SK-N-SH (cell line): ENCODE data around the gene SHROOM2.

Experiments used
- EP300 ChIP-seq, 2 experiments: IDR thresholded peaks; 2 replicates each; pipeline versions ENCODE4 v1.4.0 to v1.6.1; 2012; ENCODE audit warnings: borderline replicate concordance in 1 of 2, low read depth in 1 of 2, low read length in 1 of 2
- EZH2phosphoT487 ChIP-seq: fragments of 200-600 bp; sonication (generic); IDR thresholded peaks from 2 replicates; pipeline ENCODE4 v1.6.1; 2017; ENCODE audit warnings: low read depth, mixed run types, mild to moderate bottlenecking, antibody characterized with exemption, moderate library complexity, borderline replicate concordance
- POLR2AphosphoS5 ChIP-seq: IDR thresholded peaks from 2 replicates; pipeline ENCODE4 v1.6.1; 2012; ENCODE audit warnings: low read depth, low read length
- RCOR1 ChIP-seq: fragments of 150-350 bp; IDR thresholded peaks from 2 replicates; pipeline ENCODE4 v1.6.1; 2017; ENCODE audit warnings: antibody characterized with exemption, low read length
- SMC3 ChIP-seq: IDR thresholded peaks from 2 replicates; pipeline ENCODE4 v1.6.1; 2012; ENCODE audit warnings: low read depth, low read length, improper control_type of control experiment
- TAF1 ChIP-seq: IDR thresholded peaks from 2 replicates; pipeline ENCODE4 v1.6.1; 2012; ENCODE audit warnings: low read depth, mild to moderate bottlenecking, low read length, moderate library complexity, borderline replicate concordance
- TCF12 ChIP-seq: IDR thresholded peaks from 2 replicates; pipeline ENCODE4 v1.4.0; 2012
- TF ChIP-seq, protein P1 (sequence below): fragments of 200-600 bp; sonication (generic); IDR thresholded peaks from 2 replicates; pipeline ENCODE4 v1.6.1; 2017; ENCODE audit warnings: antibody characterized with exemption, mild to moderate bottlenecking, moderate library complexity
- TF ChIP-seq, protein P2 (sequence below): IDR thresholded peaks from 2 replicates; pipeline ENCODE4 v1.6.1; 2012; ENCODE audit warnings: mild to moderate bottlenecking, low read depth, low read length, moderate library complexity
- TF ChIP-seq, protein P3 (sequence below): fragments of 150-350 bp; IDR thresholded peaks from 2 replicates; pipeline ENCODE4 v1.6.1; 2017; ENCODE audit warnings: antibody characterized with exemption, low read length, low read depth, borderline replicate concordance
- TF ChIP-seq, protein P4 (sequence below): IDR thresholded peaks from 2 replicates; pipeline ENCODE4 v1.4.0; 2012; ENCODE audit warnings: low read depth, borderline replicate concordance

DNA sequence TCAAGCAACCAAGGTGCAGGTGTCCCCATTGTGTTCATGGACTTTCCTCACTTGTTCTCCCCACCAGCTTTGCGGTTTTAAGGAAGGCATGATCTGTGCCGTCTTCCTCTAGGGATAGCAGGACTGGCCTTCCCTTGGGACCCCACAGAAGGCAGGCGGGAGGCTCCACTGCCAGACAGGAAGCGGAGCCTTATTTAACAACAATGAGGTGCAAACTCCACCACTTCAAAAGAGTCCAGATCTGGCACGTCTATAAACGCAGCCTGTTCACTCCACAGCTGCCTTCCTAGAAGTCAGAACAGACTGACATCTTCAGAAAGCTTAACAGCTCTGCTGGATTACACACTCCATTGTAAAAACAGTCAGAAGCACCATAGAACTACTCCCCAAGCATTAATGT is 18.9 kb upstream of the SHROOM2 start:
- TF ChIP-seq, protein P1, sequence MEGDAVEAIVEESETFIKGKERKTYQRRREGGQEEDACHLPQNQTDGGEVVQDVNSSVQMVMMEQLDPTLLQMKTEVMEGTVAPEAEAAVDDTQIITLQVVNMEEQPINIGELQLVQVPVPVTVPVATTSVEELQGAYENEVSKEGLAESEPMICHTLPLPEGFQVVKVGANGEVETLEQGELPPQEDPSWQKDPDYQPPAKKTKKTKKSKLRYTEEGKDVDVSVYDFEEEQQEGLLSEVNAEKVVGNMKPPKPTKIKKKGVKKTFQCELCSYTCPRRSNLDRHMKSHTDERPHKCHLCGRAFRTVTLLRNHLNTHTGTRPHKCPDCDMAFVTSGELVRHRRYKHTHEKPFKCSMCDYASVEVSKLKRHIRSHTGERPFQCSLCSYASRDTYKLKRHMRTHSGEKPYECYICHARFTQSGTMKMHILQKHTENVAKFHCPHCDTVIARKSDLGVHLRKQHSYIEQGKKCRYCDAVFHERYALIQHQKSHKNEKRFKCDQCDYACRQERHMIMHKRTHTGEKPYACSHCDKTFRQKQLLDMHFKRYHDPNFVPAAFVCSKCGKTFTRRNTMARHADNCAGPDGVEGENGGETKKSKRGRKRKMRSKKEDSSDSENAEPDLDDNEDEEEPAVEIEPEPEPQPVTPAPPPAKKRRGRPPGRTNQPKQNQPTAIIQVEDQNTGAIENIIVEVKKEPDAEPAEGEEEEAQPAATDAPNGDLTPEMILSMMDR = no peak
- TF ChIP-seq RCOR1 (no peak), POLR2AphosphoS5 (no peak), TCF12 (no peak), EZH2phosphoT487 (no peak), TAF1 (no peak), EP300 (IDR thresholded peaks at IDR 0.05; ENCODE audit: borderline replicate concordance in 1 of 2, low read depth in 1 of 2, low read length in 1 of 2) (no peak), SMC3 (no peak)
- TF ChIP-seq, protein P2, sequence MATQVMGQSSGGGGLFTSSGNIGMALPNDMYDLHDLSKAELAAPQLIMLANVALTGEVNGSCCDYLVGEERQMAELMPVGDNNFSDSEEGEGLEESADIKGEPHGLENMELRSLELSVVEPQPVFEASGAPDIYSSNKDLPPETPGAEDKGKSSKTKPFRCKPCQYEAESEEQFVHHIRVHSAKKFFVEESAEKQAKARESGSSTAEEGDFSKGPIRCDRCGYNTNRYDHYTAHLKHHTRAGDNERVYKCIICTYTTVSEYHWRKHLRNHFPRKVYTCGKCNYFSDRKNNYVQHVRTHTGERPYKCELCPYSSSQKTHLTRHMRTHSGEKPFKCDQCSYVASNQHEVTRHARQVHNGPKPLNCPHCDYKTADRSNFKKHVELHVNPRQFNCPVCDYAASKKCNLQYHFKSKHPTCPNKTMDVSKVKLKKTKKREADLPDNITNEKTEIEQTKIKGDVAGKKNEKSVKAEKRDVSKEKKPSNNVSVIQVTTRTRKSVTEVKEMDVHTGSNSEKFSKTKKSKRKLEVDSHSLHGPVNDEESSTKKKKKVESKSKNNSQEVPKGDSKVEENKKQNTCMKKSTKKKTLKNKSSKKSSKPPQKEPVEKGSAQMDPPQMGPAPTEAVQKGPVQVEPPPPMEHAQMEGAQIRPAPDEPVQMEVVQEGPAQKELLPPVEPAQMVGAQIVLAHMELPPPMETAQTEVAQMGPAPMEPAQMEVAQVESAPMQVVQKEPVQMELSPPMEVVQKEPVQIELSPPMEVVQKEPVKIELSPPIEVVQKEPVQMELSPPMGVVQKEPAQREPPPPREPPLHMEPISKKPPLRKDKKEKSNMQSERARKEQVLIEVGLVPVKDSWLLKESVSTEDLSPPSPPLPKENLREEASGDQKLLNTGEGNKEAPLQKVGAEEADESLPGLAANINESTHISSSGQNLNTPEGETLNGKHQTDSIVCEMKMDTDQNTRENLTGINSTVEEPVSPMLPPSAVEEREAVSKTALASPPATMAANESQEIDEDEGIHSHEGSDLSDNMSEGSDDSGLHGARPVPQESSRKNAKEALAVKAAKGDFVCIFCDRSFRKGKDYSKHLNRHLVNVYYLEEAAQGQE = no peak
- TF ChIP-seq, protein P3, sequence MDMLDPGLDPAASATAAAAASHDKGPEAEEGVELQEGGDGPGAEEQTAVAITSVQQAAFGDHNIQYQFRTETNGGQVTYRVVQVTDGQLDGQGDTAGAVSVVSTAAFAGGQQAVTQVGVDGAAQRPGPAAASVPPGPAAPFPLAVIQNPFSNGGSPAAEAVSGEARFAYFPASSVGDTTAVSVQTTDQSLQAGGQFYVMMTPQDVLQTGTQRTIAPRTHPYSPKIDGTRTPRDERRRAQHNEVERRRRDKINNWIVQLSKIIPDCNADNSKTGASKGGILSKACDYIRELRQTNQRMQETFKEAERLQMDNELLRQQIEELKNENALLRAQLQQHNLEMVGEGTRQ = no peak
- TF ChIP-seq, protein P4, sequence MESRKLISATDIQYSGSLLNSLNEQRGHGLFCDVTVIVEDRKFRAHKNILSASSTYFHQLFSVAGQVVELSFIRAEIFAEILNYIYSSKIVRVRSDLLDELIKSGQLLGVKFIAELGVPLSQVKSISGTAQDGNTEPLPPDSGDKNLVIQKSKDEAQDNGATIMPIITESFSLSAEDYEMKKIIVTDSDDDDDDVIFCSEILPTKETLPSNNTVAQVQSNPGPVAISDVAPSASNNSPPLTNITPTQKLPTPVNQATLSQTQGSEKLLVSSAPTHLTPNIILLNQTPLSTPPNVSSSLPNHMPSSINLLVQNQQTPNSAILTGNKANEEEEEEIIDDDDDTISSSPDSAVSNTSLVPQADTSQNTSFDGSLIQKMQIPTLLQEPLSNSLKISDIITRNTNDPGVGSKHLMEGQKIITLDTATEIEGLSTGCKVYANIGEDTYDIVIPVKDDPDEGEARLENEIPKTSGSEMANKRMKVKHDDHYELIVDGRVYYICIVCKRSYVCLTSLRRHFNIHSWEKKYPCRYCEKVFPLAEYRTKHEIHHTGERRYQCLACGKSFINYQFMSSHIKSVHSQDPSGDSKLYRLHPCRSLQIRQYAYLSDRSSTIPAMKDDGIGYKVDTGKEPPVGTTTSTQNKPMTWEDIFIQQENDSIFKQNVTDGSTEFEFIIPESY = no peak
